Endothelial cell of umbilical vein (primary cell): Measurements from ENCODE around the gene NECTIN2. TPM values are rescaled to one million over a fixed set of nuclear protein-coding genes. Genes with fewer than 3 reads are reported as not detected.
A peak's percentile ranks its signal among the peaks of the same experiment; 100 is the strongest.
"Not testable (repeated sequence)": the region's sequence is repeated elsewhere in the genome, so short reads cannot be mapped to it uniquely, and the experiment has no call there.

ENCODE experiments used
- BruUV-seq: library from RNA; stranded (reverse); fragments of 400-500 nt; replicated peaks from 2 replicates; lab custom pipeline; 2021; lab: Mats Ljungman, UMichigan
- CTCF ChIA-PET: fragments of 300-600, 350-600 bp; sonication (Branson Sonifier 250); formaldehyde crosslinking; loops from one replicate; lab custom pipeline; 2021; ENCODE audit warnings: antibody characterized with exemption, inconsistent platforms; lab: Charles Lee
- POLR2A ChIA-PET: fragments of 300-600, 350-600 bp; sonication (Branson Sonifier 250); formaldehyde crosslinking; loops from one replicate; lab custom pipeline; 2021; ENCODE audit warnings: antibody characterized with exemption, inconsistent platforms; lab: Charles Lee
- DNase-seq: peaks from one replicate; pipeline ENCODE4 v3.0.0-alpha.2; 2011; ENCODE audit warnings: low read depth, low spot score
- FAIRE-seq: peaks from 2 replicates; lab custom pipeline; 2011; peaks lifted over from hg19 to GRCh38; lab: Jason Lieb, UNC
- H2AFZ ChIP-seq: 2 replicates; pipeline ENCODE4 v1.6.0; 2012; ENCODE audit warnings: low read depth, low read length, control low read depth, inconsistent platforms
- H3K27ac ChIP-seq: 2 replicates; pipeline ENCODE4 v1.5.1; 2011; ENCODE audit warnings: low read depth, mild to moderate bottlenecking, control low read depth, low read length, moderate library complexity; ENCODE audit not compliant: insufficient read depth
- H3K27me3 ChIP-seq, 2 experiments: 2 replicates each; pipeline versions ENCODE4 v1.6.0 to v1.6.1; 2011; ENCODE audit warnings: low read length in 2 of 2, mixed read lengths in 1 of 2; ENCODE audit not compliant: control insufficient read depth in 2 of 2, insufficient read depth in 2 of 2
- H3K36me3 ChIP-seq, 2 experiments: 2 replicates in 1 of 2; 3 replicates in 1 of 2; pipeline ENCODE4 v1.5.1; 2011; ENCODE audit warnings: low read length in 2 of 2, mild to moderate bottlenecking in 1 of 2, moderate library complexity in 1 of 2; ENCODE audit not compliant: control insufficient read depth in 2 of 2, insufficient read depth in 2 of 2; ENCODE audit errors: extremely low read depth in 1 of 2
- H3K4me1 ChIP-seq: 3 replicates; pipeline ENCODE4 v1.5.1; 2011; ENCODE audit warnings: mild to moderate bottlenecking, low read length; ENCODE audit not compliant: control insufficient read depth, insufficient read depth; ENCODE audit errors: extremely low read depth
- H3K4me2 ChIP-seq: 2 replicates; pipeline ENCODE4 v1.6.1; 2011; ENCODE audit warnings: low read length, control low read depth, mixed read lengths; ENCODE audit not compliant: insufficient read depth
- H3K4me3 ChIP-seq, 3 experiments: fragments of 200-600 bp in 1 of 3; sonication (generic), shearing (Covaris generic) in 1 of 3; replicated peaks in 1 of 3; 2 replicates each; pipeline ENCODE4 v1.5.1; 2011 to 2016; ENCODE audit warnings: control low read depth in 3 of 3, low read length in 3 of 3, mild to moderate bottlenecking in 2 of 3, inconsistent platforms in 1 of 3, low read depth in 1 of 3, moderate library complexity in 1 of 3; ENCODE audit not compliant: insufficient read depth in 1 of 3
- H3K79me2 ChIP-seq: 2 replicates; pipeline ENCODE4 v1.6.0; 2012; ENCODE audit warnings: low read length, inconsistent platforms; ENCODE audit not compliant: control insufficient read depth, insufficient read depth
- H3K9ac ChIP-seq: replicated peaks from 2 replicates; pipeline ENCODE3; 2011; ENCODE audit warnings: low read length, control low read depth; ENCODE audit not compliant: insufficient read depth; ENCODE audit errors: extremely low read depth
- H3K9me1 ChIP-seq: replicated peaks from 3 replicates; pipeline ENCODE4 v1.6.0; 2011; ENCODE audit warnings: mild to moderate bottlenecking, low read length; ENCODE audit not compliant: control insufficient read depth, insufficient read depth; ENCODE audit errors: extremely low read depth
- H3K9me3 ChIP-seq: replicated peaks from 2 replicates; pipeline ENCODE4 v1.5.1; 2012; ENCODE audit warnings: low read length, inconsistent platforms; ENCODE audit not compliant: control insufficient read depth, insufficient read depth
- H4K20me1 ChIP-seq: replicated peaks from 2 replicates; pipeline ENCODE3; 2011; ENCODE audit warnings: mild to moderate bottlenecking, low read length; ENCODE audit not compliant: control insufficient read depth, insufficient read depth; ENCODE audit errors: extremely low read depth
- POLR2AphosphoS5 ChIP-seq: IDR thresholded peaks from 2 replicates; pipeline ENCODE4 v1.6.1; 2012; ENCODE audit warnings: low read depth, mild to moderate bottlenecking, control low read depth, low read length, moderate library complexity; ENCODE audit not compliant: insufficient read depth
- dilution Hi-C: fragments of 300-500 bp; cut with MboI; formaldehyde crosslinking; loops from one replicate; pipeline ENCODE4 v1.15.0; 2019; ENCODE audit warnings: low sequenced_read_pairs; ENCODE audit not compliant: extremely low pct_ligation_motif_present
- intact Hi-C: fragments of 100-400 bp; cut with micrococcal nuclease; formaldehyde crosslinking; loops from one replicate; pipeline ENCODE4 v1.10.0; 2022
- polyA plus RNA-seq, 4 experiments: library from polyadenylated mRNA; depleted of rRNA in 3 of 4; stranded (reverse) in 3 of 4; unstranded in 1 of 4; fragments of >200 nt; gene quantifications; 2 replicates each; pipeline versions ENCODE4 v1.2.1 to v1.2.3, GENCODE V29; 2011 to 2012; ENCODE audit warnings: missing spikeins in 1 of 4
- total RNA-seq: library from RNA; stranded (reverse); gene quantifications from 2 replicates; pipeline ENCODE4 v1.2.3, GENCODE V29; 2021

NECTIN2 gene
- total and polyA plus RNA-seq, 2 donors (not counting 3 experiments of a cell fraction or from before 2014, with no cell fraction given): 211 to 238 TPM

DNA sequence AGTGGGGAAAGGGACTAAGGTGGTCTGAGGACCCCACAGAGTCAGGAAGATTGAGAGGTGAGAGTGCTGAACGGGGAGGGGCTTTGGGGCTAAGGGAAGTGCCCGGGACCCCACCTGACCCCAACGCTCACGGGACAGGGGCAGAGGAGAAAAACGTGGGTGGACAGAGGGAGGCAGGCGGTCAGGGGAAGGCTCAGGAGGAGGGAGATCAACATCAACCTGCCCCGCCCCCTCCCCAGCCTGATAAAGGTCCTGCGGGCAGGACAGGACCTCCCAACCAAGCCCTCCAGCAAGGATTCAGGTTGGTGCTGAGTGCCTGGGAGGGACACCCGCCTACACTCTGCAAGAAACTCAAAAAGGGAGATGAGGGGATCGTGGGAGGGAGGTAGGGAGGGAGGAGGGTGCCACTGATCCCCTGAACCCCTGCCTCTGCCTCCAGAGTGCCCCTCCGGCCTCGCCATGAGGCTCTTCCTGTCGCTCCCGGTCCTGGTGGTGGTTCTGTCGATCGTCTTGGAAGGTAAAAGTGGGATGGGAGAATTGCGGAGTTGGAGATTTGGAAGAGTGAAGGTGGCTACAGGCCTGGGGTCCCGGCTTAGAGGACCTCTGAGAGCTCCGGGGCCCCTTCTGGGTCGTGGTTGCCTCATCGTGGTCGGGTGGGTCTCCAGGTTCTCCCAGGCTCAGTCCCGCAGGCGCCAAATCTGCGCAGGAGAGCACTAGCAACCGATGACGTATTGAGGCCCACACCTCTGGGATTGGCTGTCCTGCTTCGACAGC is 68.5 kb downstream of the NECTIN2 start, which contains the start of gene APOC1:
TSS of gene APOC1 (plus strand) at position 176 of the 774 bp plus-strand sequence. CDS start at position 460, 284 bp downstream.
- DNase-seq (peak; percentile 93), FAIRE-seq (peak; percentile 97)
- H3K36me3 ChIP-seq, H4K20me1 ChIP-seq, H3K4me1 ChIP-seq, dilution Hi-C loops, intact Hi-C loops, H3K27me3 ChIP-seq, H3K79me2 ChIP-seq, H3K9me1 ChIP-seq, BruUV-seq, H3K9me3 ChIP-seq: not testable (repeated sequence)
- H3K4me2 ChIP-seq: peak within 1 kb of the TSS; percentile 50
- peak within 1 kb of the TSS; percentile 66 for H3K27ac ChIP-seq
- ChIA-PET POLR2A (interaction anchor here (0.7 to 1.0 kb wide), 2 partner anchors 24 to 31 kb away, joined by 3 to 6 read pairs; no protein-coding TSS in a partner anchor), CTCF (interaction anchor here (0.8 to 1.5 kb wide), 4 partner anchors 9 to 38 kb away, joined by 3 to 11 read pairs (median 4); partner anchors contain the start of gene APOE)
- H3K9ac ChIP-seq: peak within 1 kb of the TSS; percentile 85
- peak within 1 kb of the TSS; percentile 13 to 47 (median 36) for H3K4me3 ChIP-seq
- H2AFZ ChIP-seq: peak within 1 kb of the TSS; percentile 81

DNA sequence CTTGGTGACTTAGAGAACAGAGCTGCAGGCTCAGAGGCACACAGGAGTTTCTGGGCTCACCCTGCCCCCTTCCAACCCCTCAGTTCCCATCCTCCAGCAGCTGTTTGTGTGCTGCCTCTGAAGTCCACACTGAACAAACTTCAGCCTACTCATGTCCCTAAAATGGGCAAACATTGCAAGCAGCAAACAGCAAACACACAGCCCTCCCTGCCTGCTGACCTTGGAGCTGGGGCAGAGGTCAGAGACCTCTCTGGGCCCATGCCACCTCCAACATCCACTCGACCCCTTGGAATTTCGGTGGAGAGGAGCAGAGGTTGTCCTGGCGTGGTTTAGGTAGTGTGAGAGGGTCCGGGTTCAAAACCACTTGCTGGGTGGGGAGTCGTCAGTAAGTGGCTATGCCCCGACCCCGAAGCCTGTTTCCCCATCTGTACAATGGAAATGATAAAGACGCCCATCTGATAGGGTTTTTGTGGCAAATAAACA is 78.2 kb downstream of the NECTIN2 start:
- DNase-seq: no peak
- ChIA-PET CTCF (no interaction called here), POLR2A (no interaction called here)
- Histone ChIP-seq H3K27ac (no peak overlapping the region), H3K27me3 (peaks cover 0 to 2% of the 10 kb centered on the region in 2 experiments), H4K20me1 (no peaks in the 10 kb centered on the region), H3K4me3 (no peak overlapping the region), H3K4me2 (no peak overlapping the region), H3K4me1 (peaks cover 3% of the 10 kb centered on the region), H3K9me3 (no peaks in the 10 kb centered on the region), H3K9ac (no peak overlapping the region), H2AFZ (no peak overlapping the region), H3K36me3 (no peaks in the 10 kb centered on the region), H3K79me2 (no peaks in the 10 kb centered on the region), H3K9me1 (no peaks in the 10 kb centered on the region)
- intact Hi-C loops: no loop called here
- BruUV-seq: no TSS peak
- dilution Hi-C loops: no loop called here
- no peak for TF ChIP-seq POLR2AphosphoS5
- FAIRE-seq: no peak
